Measurements from ENCODE around the gene DPYD. TPM values are rescaled to one million over a fixed set of nuclear protein-coding genes. Genes with fewer than 3 reads are reported as not detected.

The DPYD gene
- total and polyA plus RNA-seq, 2 donors from 2014 or later: 4.9 to 41.6 TPM

DNA sequence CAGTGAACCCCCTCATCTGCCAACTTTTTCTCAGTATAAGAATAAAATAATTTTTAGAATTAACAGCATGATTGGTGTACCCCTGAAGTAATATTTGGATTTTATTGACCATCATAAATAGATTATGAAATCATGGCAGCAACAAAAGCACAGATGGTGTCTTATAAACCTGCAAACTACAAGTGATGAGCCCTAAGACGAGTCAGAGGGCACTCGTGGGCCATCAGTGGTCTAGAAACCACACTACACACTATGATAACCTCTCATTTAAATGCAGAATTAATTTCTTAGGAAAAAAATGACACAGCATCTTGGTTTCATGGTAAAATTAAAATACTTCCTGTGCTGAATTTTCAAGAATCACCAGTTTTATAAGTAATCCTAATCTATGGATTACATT is 886.9 kb downstream of the DPYD start:
- DNase-seq: no peak
- no peak overlapping the region for H3K9ac ChIP-seq (ENCODE audit: low read length in 3 of 3)
- TF ChIP-seq, protein P1, sequence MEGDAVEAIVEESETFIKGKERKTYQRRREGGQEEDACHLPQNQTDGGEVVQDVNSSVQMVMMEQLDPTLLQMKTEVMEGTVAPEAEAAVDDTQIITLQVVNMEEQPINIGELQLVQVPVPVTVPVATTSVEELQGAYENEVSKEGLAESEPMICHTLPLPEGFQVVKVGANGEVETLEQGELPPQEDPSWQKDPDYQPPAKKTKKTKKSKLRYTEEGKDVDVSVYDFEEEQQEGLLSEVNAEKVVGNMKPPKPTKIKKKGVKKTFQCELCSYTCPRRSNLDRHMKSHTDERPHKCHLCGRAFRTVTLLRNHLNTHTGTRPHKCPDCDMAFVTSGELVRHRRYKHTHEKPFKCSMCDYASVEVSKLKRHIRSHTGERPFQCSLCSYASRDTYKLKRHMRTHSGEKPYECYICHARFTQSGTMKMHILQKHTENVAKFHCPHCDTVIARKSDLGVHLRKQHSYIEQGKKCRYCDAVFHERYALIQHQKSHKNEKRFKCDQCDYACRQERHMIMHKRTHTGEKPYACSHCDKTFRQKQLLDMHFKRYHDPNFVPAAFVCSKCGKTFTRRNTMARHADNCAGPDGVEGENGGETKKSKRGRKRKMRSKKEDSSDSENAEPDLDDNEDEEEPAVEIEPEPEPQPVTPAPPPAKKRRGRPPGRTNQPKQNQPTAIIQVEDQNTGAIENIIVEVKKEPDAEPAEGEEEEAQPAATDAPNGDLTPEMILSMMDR (IDR thresholded peaks at IDR 0.05; ENCODE audit: borderline replicate concordance, extremely low read depth, insufficient read depth): no peak
- FAIRE-seq: no peak
- H3K36me3 ChIP-seq (ENCODE audit: control insufficient read depth in 2 of 3, insufficient read depth in 3 of 3, low read length in 3 of 3): no peaks in the 10 kb centered on the region
- H3K4me3 ChIP-seq (ENCODE audit: low read length in 3 of 3): no peak overlapping the region
- intact Hi-C loops (cut with DNase I): no loop called here
- no peaks in the 10 kb centered on the region for H3K4me1 ChIP-seq (ENCODE audit: control insufficient read depth in 2 of 3, insufficient read depth in 2 of 3, low read depth in 1 of 3, low read length in 3 of 3)
- no peaks in the 10 kb centered on the region for H3K27me3 ChIP-seq (ENCODE audit: control insufficient read depth, insufficient read depth, low read length)
- no peak overlapping the region for H3K27ac ChIP-seq (ENCODE audit: low read depth in 2 of 2, low read length in 2 of 2)
- peaks cover 0 to under 1% (median 0%) of the 10 kb centered on the region in 3 donors for H3K9me3 ChIP-seq (ENCODE audit: control insufficient read depth in 2 of 3, insufficient read depth in 1 of 3, low read length in 3 of 3)

Data from kidney (tissue), 14 donors.